BLaER1 treated with 17β-estradiol and CSF1 and Interleukin-3, amounts not matched to agents 10 nM and 100 nM (cell line): ENCODE results near the gene TMEM147.

ENCODE experiments used
- H3K27ac ChIP-seq, 11 experiments: shearing (Covaris generic); formaldehyde crosslinking; 2 replicates each; pipeline ENCODE4 v1.8.1; 2022
- H3K27me3 ChIP-seq, 11 experiments: shearing (Covaris generic); formaldehyde crosslinking; 2 replicates each; pipeline ENCODE4 v1.8.1; 2022
- H3K36me3 ChIP-seq, 11 experiments: shearing (Covaris generic); formaldehyde crosslinking; 2 replicates each; pipeline ENCODE4 v1.8.1; 2022
- H3K4me1 ChIP-seq, 10 experiments: shearing (Covaris generic); formaldehyde crosslinking; 2 replicates each; pipeline ENCODE4 v1.8.1; 2022
- H3K4me2 ChIP-seq, 11 experiments: shearing (Covaris generic); formaldehyde crosslinking; 2 replicates each; pipeline ENCODE4 v1.8.1; 2022
- H3K4me3 ChIP-seq, 10 experiments: shearing (Covaris generic); formaldehyde crosslinking; 2 replicates each; pipeline ENCODE4 v1.8.1; 2022
- H3K9ac ChIP-seq, 11 experiments: shearing (Covaris generic); formaldehyde crosslinking; 2 replicates each; pipeline ENCODE4 v1.8.1; 2022
- H3K9me3 ChIP-seq, 11 experiments: shearing (Covaris generic); formaldehyde crosslinking; replicated peaks in 1 of 11; 2 replicates each; pipeline ENCODE4 v1.8.1; 2022
- H4K20me1 ChIP-seq, 11 experiments: shearing (Covaris generic); formaldehyde crosslinking; 2 replicates each; pipeline ENCODE4 v1.8.1; 2022
- Cebpa-rat ChIP-seq, 11 experiments: shearing (Covaris generic); IDR thresholded peaks; 2 replicates each; pipeline ENCODE4 v1.8.1; 2022

TMEM147 gene

DNA sequence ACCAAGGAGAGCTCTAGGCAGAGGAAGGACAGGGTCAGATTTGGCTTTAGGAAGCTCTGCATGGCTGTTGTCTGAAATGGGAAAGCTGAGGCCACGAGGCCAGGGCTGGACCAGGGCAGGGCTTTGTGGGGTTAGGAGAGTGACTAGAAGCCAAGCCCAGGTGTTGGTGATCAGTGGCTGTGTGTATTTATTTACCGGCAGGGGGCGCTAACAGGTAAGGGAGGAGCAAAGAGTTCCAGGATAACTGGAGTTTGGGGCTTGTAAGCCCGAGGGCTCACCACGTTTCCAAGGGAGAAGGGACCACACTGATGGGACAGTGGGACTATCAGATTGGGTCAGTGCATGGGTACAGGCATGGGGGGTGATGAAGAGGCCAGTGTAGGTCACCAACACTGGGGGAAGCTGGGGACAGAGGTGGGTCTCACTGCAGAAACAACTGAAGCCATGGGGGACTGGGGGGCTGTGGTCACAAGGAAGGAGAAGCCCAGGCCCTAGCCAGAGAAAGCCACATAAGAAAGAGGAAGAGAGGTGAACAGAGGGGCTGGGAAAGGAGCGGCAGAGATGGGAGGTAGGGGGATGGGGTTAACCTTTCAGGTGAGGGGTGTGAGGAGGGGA lies 3.9 kb downstream of the TMEM147 start:
- no peak overlapping the region for H3K9ac ChIP-seq
- peaks cover 17 to 32% (median 24%) of the 10 kb centered on the region in 10 experiments for H3K4me1 ChIP-seq
- H3K4me3 ChIP-seq, result no peak overlapping the region
- no peak for TF ChIP-seq Cebpa-rat (IDR thresholded peaks at IDR 0.05)
- H3K27me3 ChIP-seq, result no peaks in the 10 kb centered on the region
- no peak overlapping the region for H3K27ac ChIP-seq
- H3K4me2 ChIP-seq, result no peak overlapping the region
- no peaks in the 10 kb centered on the region for H3K9me3 ChIP-seq
- H3K36me3 ChIP-seq, result peaks cover 9 to 48% (median 26%) of the 10 kb centered on the region in 11 experiments; a peak in 17 of 22 replicates
- H4K20me1 ChIP-seq, result peaks cover 3 to 64% (median 22%) of the 10 kb centered on the region in 11 experiments; a peak in 14 of 22 replicates

DNA sequence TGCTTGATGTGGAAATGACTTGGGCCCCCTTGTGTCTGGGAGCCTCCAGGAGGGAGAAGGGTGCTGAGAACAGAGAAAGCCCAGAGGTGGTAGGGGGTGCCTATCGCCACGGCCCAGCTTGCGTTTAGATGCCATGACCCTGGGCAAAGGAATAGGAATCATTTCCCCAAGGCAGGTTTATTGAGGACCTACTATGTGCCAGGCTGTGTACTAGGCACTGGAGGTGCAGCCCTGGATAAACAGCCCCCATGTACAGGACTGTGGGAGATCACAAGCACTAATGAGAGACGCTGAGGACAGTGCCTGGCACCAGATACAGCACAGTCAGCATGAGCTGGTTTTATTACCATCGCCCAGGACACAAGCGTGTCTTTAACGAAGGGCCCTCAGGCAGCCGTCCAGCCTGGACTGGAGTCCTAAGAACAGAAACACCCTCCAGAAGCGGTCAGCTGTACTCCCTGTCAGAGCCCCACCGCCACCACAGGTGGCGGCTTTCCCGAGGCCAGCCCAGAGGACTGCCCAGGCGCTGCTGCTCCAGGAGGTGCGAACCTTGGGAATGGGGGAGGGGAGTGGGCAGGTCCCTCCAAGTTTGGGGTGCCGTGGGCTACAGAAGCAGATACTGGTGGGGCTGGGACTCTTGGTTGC lies 4.6 kb downstream of the TMEM147 start:
- Histone ChIP-seq H3K9ac (no peak overlapping the region), H3K4me1 (peaks cover 11 to 26% (median 18%) of the 10 kb centered on the region in 10 experiments), H3K4me2 (no peak overlapping the region), H3K27me3 (no peaks in the 10 kb centered on the region), H3K27ac (no peak overlapping the region), H4K20me1 (peaks cover 3 to 64% (median 22%) of the 10 kb centered on the region in 11 experiments; a peak in 14 of 22 replicates), H3K9me3 (no peaks in the 10 kb centered on the region), H3K4me3 (no peak overlapping the region), H3K36me3 (peaks cover 9 to 48% (median 26%) of the 10 kb centered on the region in 11 experiments; a peak in 17 of 22 replicates)
- TF ChIP-seq Cebpa-rat (IDR thresholded peaks at IDR 0.05), result no peak

DNA sequence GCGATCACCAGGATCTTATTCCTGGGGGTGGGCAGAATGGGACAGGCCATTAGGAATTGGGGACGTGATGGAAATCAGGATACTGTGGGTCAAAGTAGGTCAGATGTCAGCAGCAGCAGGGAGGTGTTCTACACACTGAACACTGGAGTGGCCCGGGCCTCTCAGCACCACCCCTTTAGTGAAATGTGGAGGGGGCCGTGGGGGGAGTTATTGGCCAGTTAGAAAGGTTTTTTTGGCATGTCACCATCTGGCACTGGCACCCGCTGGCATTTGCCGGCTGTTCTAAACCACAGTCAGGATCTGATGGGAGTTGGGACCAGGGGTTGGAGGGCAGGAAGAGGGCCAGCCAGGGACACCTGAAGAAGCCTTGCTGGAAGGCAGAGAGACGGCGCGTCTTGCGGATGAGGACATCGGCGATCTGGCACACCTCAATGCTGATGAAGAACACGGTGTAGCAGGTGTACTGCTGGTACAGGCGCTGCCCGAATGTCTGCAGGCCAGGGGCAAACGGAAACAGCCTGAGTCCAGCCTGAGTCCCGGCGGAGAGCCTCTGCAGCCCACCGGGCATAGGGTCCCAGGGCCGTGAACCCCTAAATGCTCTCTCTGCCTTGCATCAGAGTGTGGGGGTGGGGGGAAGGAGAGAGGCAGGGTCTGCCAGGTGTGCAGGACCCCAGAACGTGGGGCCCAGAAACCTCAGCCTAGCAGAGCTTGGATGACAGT lies 5.8 kb downstream of the TMEM147 start:
- Histone ChIP-seq H3K27me3 (no peaks in the 10 kb centered on the region), H3K4me2 (no peak overlapping the region), H3K9me3 (no peaks in the 10 kb centered on the region), H4K20me1 (peaks cover 3 to 64% (median 22%) of the 10 kb centered on the region in 11 experiments; a peak in 14 of 22 replicates), H3K9ac (no peak overlapping the region), H3K4me1 (peaks cover 8 to 24% (median 18%) of the 10 kb centered on the region in 10 experiments), H3K36me3 (peaks cover 9 to 48% (median 26%) of the 10 kb centered on the region in 11 experiments; a peak in 17 of 22 replicates), H3K4me3 (no peak overlapping the region), H3K27ac (no peak overlapping the region)
- TF ChIP-seq Cebpa-rat (IDR thresholded peaks at IDR 0.05), result no peak

DNA sequence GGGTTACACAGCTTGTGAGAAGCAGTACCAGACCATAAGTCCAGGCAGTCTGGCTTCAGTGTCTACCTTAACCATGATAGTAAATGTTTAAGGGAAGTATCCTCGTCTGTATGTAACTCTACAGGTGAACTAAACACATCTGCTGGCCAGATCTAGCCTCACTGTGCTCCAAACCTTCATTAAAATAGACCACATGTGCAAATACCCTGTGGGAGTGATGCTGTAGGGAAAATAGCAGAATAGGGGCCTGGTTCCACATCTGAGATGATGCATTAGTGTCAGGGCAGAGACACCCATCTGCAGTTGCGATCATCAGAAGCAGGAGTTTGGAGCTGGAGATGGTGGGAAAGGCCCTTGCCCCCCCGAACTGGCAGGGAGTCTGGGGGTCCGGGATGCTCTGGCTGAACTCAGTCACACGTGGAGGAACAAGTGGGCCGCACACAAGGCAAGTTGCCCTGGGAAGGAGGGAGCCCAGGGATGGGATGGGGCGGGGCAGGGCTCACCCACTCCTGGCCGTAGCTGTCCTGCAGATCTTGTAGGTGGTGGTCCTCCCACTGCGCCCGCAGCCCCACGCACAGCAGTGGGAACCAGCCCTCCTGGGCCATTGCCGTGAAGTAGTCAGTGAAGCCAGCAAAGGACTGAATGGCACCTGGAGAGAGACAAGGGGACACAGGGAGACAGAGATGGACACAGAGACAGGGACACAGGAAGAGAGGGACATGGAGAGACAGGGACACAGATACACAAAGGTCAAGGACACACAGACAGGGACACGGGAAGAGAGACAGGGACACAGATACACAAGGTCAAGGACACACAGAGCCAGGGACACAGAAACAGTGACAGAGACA lies 7.3 kb downstream of the TMEM147 start:
- H4K20me1 ChIP-seq, result peaks cover 0 to 58% (median 12%) of the 10 kb centered on the region in 11 experiments; a peak in 13 of 22 replicates
- no peak for TF ChIP-seq Cebpa-rat (IDR thresholded peaks at IDR 0.05)
- H3K36me3 ChIP-seq, result peaks cover 7 to 35% (median 18%) of the 10 kb centered on the region in 11 experiments; a peak in 15 of 22 replicates
- H3K9ac ChIP-seq, result no peak overlapping the region; a peak in 1 of 22 replicates
- no peak overlapping the region for H3K4me2 ChIP-seq
- no peaks in the 10 kb centered on the region for H3K27me3 ChIP-seq
- peaks cover 0 to 14% (median 5%) of the 10 kb centered on the region in 10 experiments; a peak in 7 of 20 replicates for H3K4me1 ChIP-seq
- H3K27ac ChIP-seq, result no peak overlapping the region
- no peaks in the 10 kb centered on the region for H3K9me3 ChIP-seq
- no peak overlapping the region for H3K4me3 ChIP-seq

DNA sequence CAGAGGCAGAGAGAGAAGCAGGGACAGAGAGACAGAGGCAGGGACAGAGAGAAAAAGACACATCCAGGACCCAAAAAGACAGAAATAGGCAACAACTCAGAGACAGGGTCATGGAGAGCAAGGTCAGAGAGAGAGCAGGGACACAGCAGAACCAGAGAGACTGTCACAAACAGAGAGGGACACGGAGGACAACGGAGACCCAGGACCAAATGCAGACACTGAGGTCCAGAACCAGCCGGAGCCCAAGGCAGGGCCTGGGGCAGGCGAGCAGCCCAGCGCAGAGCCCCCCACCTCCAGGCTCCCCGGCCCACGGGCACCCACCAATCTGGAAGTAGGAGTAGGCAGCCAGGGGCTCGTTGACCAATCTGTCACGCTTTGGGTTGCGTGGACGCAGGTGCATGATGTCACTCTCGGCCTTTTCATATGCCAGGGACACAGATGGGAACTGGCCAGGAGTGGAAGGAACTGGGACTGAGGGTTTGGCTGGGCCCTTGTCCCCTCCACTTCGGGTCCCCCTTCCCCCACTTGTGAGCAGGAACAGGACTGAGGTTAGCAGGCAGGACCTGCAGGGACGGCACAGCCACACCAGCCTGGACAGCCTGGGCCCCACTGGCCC lies 8.1 kb downstream of the TMEM147 start:
- Histone ChIP-seq H4K20me1 (peaks cover 0 to 54% (median 12%) of the 10 kb centered on the region in 11 experiments; a peak in 13 of 22 replicates), H3K27ac (no peak overlapping the region), H3K9ac (no peak overlapping the region; a peak in 1 of 22 replicates), H3K27me3 (peaks cover 0 to 4% (median 0%) of the 10 kb centered on the region in 11 experiments; a peak in 2 of 22 replicates), H3K4me1 (peaks cover 4 to 16% (median 9%) of the 10 kb centered on the region in 10 experiments), H3K36me3 (peaks cover 0 to 28% (median 14%) of the 10 kb centered on the region in 11 experiments; a peak in 11 of 22 replicates), H3K9me3 (no peaks in the 10 kb centered on the region), H3K4me3 (no peak overlapping the region), H3K4me2 (no peak overlapping the region)
- TF ChIP-seq Cebpa-rat (IDR thresholded peaks at IDR 0.05), result no peak

DNA sequence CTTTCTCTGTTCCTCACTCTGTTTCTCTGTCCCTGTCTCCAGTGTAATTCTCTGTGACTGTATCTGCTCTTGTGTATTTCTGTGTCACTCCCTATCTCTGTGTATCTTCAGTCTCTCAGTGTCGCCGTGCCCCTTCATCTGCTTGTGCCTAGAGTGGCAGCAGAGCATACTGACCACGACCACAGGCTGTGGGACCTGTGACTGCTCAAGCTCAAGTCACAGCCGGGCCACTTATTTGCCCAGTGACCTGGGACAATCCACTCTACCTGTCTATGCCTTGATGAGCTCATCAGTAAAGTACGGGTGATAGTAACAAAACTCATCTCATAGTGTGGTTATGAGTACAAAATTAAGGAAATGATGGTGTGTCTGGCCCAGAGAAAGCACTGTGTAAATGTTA lies 8.7 kb downstream of the TMEM147 start:
- Histone ChIP-seq H3K4me3 (no peak overlapping the region), H3K4me1 (peaks cover 9 to 22% (median 12%) of the 10 kb centered on the region in 10 experiments), H3K9me3 (no peaks in the 10 kb centered on the region), H3K27me3 (peaks cover 0 to 6% (median 0%) of the 10 kb centered on the region in 11 experiments; a peak in 2 of 22 replicates), H3K9ac (no peak overlapping the region; a peak in 1 of 22 replicates), H3K4me2 (no peak overlapping the region), H3K36me3 (peaks cover 0 to 24% (median 14%) of the 10 kb centered on the region in 11 experiments; a peak in 7 of 22 replicates), H3K27ac (no peak overlapping the region), H4K20me1 (peaks cover 0 to 51% (median 14%) of the 10 kb centered on the region in 11 experiments; a peak in 14 of 22 replicates)
- TF ChIP-seq Cebpa-rat (IDR thresholded peaks at IDR 0.05), result no peak

DNA sequence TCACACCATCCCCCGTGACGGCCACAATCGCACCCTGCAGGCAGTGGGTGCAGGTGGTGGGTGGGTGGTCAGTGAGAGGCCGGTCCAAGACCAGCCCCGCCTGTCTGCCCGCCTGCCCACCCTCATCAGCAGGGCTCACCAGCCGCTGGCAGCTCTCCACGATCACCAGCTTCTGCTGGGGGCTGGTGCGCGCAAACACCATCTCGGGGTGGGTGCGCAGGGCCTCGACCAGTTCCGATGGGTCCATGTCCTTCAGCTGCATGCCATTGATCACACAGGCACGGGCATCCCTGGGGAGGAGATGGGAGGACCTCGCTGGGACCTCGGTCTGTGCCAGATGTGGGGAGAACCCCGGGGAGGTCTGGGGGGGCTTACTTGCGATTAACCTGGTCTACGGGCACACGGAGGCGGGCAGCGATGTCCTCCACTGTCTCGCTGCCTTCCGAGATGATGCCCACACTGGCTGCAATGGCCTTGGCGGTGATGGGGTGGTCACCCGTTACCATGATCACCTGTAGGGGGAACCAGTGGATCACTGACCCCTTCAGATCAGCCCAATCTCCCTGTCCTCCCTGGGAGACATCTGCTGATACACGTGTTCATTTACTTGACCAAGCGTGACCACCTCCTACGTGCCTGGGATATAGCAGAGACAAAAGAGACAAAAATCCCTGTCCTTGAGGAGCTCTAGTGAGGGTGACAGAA lies 10.0 kb downstream of the TMEM147 start:
- Histone ChIP-seq H3K4me1 (peaks cover 14 to 25% (median 19%) of the 10 kb centered on the region in 10 experiments), H4K20me1 (peaks cover 0 to 48% (median 4%) of the 10 kb centered on the region in 11 experiments; a peak in 7 of 22 replicates), H3K4me2 (no peak overlapping the region), H3K27me3 (peaks cover 0 to 6% (median 0%) of the 10 kb centered on the region in 11 experiments; a peak in 2 of 22 replicates), H3K9ac (no peak overlapping the region), H3K27ac (no peak overlapping the region), H3K4me3 (no peak overlapping the region), H3K9me3 (no peaks in the 10 kb centered on the region), H3K36me3 (peaks cover 0 to 13% (median 5%) of the 10 kb centered on the region in 11 experiments; a peak in 5 of 22 replicates)
- TF ChIP-seq Cebpa-rat (IDR thresholded peaks at IDR 0.05), result no peak
